SU-DHL-6 (cell line): Measurements from ENCODE around the gene WDR33.

Source experiments
- H2AFZ ChIP-seq: fragments of 200-600 bp; sonication (generic); 2 replicates; pipeline ENCODE4 v1.6.1; 2014; ENCODE audit warnings: low read depth, mild to moderate bottlenecking, moderate library complexity, mixed read lengths, antibody characterized with exemption, low read length; ENCODE audit not compliant: severe bottlenecking
- H3F3A ChIP-seq: fragments of 200-600 bp; shearing (Covaris generic); 2 replicates; pipeline ENCODE4 v1.6.0; 2016; ENCODE audit warnings: antibody characterized with exemption, mild to moderate bottlenecking; ENCODE audit not compliant: insufficient read depth
- H3K27ac ChIP-seq: fragments of 200-600 bp; sonication (generic); 2 replicates; pipeline ENCODE4 v1.5.1; 2016; ENCODE audit warnings: low read depth, mild to moderate bottlenecking, low read length, moderate library complexity, mixed read lengths
- H3K27me3 ChIP-seq: fragments of 200-600 bp; sonication (generic), shearing (Covaris generic); 2 replicates; pipeline ENCODE4 v1.6.0; 2014; ENCODE audit warnings: mild to moderate bottlenecking, low read length
- H3K36me3 ChIP-seq: fragments of 200-600 bp; sonication (generic); 2 replicates; pipeline ENCODE4 v1.6.1; 2014; ENCODE audit warnings: mild to moderate bottlenecking, low read length, mixed read lengths
- H3K4me2 ChIP-seq: fragments of 300-600, 200-600 bp; shearing (Covaris generic), sonication (generic); 2 replicates; pipeline ENCODE4 v1.6.0; 2014; ENCODE audit warnings: low read length, low read depth, mild to moderate bottlenecking; ENCODE audit not compliant: poor library complexity, severe bottlenecking
- H3K4me3 ChIP-seq: fragments of 200-600 bp; sonication (generic); 2 replicates; pipeline ENCODE4 v1.5.1; 2014; ENCODE audit warnings: antibody characterized with exemption, low read length, mild to moderate bottlenecking, mixed read lengths; ENCODE audit not compliant: insufficient read depth, poor library complexity, severe bottlenecking
- H3K79me2 ChIP-seq: fragments of 200-600 bp; sonication (generic); 2 replicates; pipeline ENCODE4 v1.6.1; 2014; ENCODE audit warnings: mild to moderate bottlenecking, low read length, moderate library complexity; ENCODE audit not compliant: insufficient read depth
- H3K9ac ChIP-seq: fragments of 200-600 bp; sonication (generic); 2 replicates; pipeline ENCODE4 v1.7.0; 2014; ENCODE audit warnings: mild to moderate bottlenecking, low read length
- H3K9me2 ChIP-seq: fragments of 200-600 bp; sonication (generic); replicated peaks from 2 replicates; pipeline ENCODE4 v1.6.1; 2014; ENCODE audit warnings: low read length; ENCODE audit not compliant: insufficient read depth
- H3K9me3 ChIP-seq: fragments of 200-600 bp; sonication (generic); 2 replicates; pipeline ENCODE4 v1.6.1; 2014; ENCODE audit warnings: low read length, mixed read lengths; ENCODE audit not compliant: insufficient read depth
- H4K20me1 ChIP-seq: fragments of 200-600 bp; sonication (generic); 2 replicates; pipeline ENCODE4 v1.6.1; 2014; ENCODE audit warnings: low read depth, mild to moderate bottlenecking, antibody characterized with exemption, low read length, moderate library complexity, mixed read lengths
- CTCF ChIP-seq: fragments of 200-600 bp; sonication (generic); IDR thresholded peaks from one replicate; pipeline ENCODE4 v1.5.1; 2017; ENCODE audit warnings: antibody characterized with exemption, mild to moderate bottlenecking, low read length, moderate library complexity; ENCODE audit not compliant: insufficient read depth, poor library complexity, severe bottlenecking
- EZH2phosphoT487 ChIP-seq: fragments of 200-600 bp; sonication (generic), shearing (Covaris generic); conservative IDR thresholded peaks from 2 replicates; pipeline ENCODE4 v1.6.1; 2018; ENCODE audit warnings: mild to moderate bottlenecking, antibody characterized with exemption, low read length, moderate library complexity, mixed read lengths

The WDR33 gene

GRCh38 chr2:127747621-127748020 is 63.4 kb downstream of the WDR33 start:
- Histone ChIP-seq H3K27ac (no peak overlapping the region), H4K20me1 (no peaks in the 10 kb centered on the region), H3K4me3 (no peak overlapping the region), H3K9me3 (no peaks in the 10 kb centered on the region), H3K36me3 (peaks cover 52% of the 10 kb centered on the region), H3K27me3 (no peaks in the 10 kb centered on the region), H3K9ac (no peak overlapping the region), H3F3A (peaks cover 11% of the 10 kb centered on the region), H3K4me2 (no peak overlapping the region), H2AFZ (no peak overlapping the region), H3K9me2 (no peaks in the 10 kb centered on the region), H3K79me2 (peaks cover 13% of the 10 kb centered on the region; the same call in 1 of the 2 replicates)
- TF ChIP-seq EZH2phosphoT487 (no peak), CTCF (no peak)

GRCh38 chr2:127743477-127744026 is 67.4 kb downstream of the WDR33 start:
- H3K79me2 ChIP-seq: peaks cover 10% of the 10 kb centered on the region; the same call in 1 of the 2 replicates
- H3K9ac ChIP-seq: no peak overlapping the region
- H3K4me2 ChIP-seq: no peak overlapping the region
- no peaks in the 10 kb centered on the region for H4K20me1 ChIP-seq
- H3K27me3 ChIP-seq: no peaks in the 10 kb centered on the region
- no peak for TF ChIP-seq CTCF
- no peak for TF ChIP-seq EZH2phosphoT487
- H3K9me2 ChIP-seq: no peaks in the 10 kb centered on the region
- H2AFZ ChIP-seq: no peak overlapping the region
- H3K36me3 ChIP-seq: peaks cover 51% of the 10 kb centered on the region; the same call in 1 of the 2 replicates
- no peaks in the 10 kb centered on the region; the same call in 1 of the 2 replicates for H3F3A ChIP-seq
- H3K27ac ChIP-seq: no peak overlapping the region
- no peak overlapping the region for H3K4me3 ChIP-seq
- no peaks in the 10 kb centered on the region for H3K9me3 ChIP-seq

- H2AFZ ChIP-seq: no peak overlapping the region
- no peak overlapping the region for H3K4me3 ChIP-seq
- H3K9ac ChIP-seq: no peak overlapping the region
- no peaks in the 10 kb centered on the region for H3K27me3 ChIP-seq
- H3F3A ChIP-seq: no peaks in the 10 kb centered on the region; the same call in 1 of the 2 replicates
- H3K9me2 ChIP-seq: no peaks in the 10 kb centered on the region
- no peaks in the 10 kb centered on the region for H3K9me3 ChIP-seq
- 0 out of 2 replicates have a peak, but pooled peaks cover 4% of the 10 kb centered on the region for H3K79me2 ChIP-seq
- H3K4me2 ChIP-seq: no peak overlapping the region
- TF ChIP-seq CTCF: no peak
- no peak for TF ChIP-seq EZH2phosphoT487
- no peak overlapping the region for H3K27ac ChIP-seq
- no peaks in the 10 kb centered on the region for H4K20me1 ChIP-seq
- peaks cover 46% of the 10 kb centered on the region for H3K36me3 ChIP-seq
Observed at GRCh38 chr2:127740665-127741288, 70.2 kb downstream of the WDR33 start.
